B cell (primary cell): Measurements from ENCODE around the gene PIAS4. TPM values are rescaled to one million over a fixed set of nuclear protein-coding genes. Genes with fewer than 3 reads are reported as not detected.
"Not testable (repeated sequence)": the region's sequence is repeated elsewhere in the genome, so short reads cannot be mapped to it uniquely, and the experiment has no call there.

Experiments
- ATAC-seq: fragments of 200-7000 bp; cut with Tn5 transposase; one replicate; pipeline ENCODE4 v1.10.0; 2021; ENCODE audit warnings: low read depth, mild to moderate bottlenecking, moderate number of reproducible peaks, moderate library complexity
- CTCF ChIA-PET: fragments of 350-600 bp; sonication (Branson Sonifier 250); formaldehyde crosslinking; loops from one replicate; lab custom pipeline; 2021; ENCODE audit warnings: antibody characterized with exemption, inconsistent platforms; lab: Charles Lee
- POLR2A ChIA-PET: fragments of 350-600 bp; sonication (Branson Sonifier 250); formaldehyde crosslinking; loops from one replicate; lab custom pipeline; 2021; ENCODE audit warnings: antibody characterized with exemption; lab: Charles Lee
- DNase-seq: peaks from one replicate; pipeline ENCODE4 v3.0.0; 2013
- H2AFZ ChIP-seq: 2 replicates; pipeline ENCODE4 v1.6.1; 2012; ENCODE audit warnings: mild to moderate bottlenecking, low read depth, low read length; ENCODE audit not compliant: insufficient read depth, poor library complexity, severe bottlenecking
- H3K27ac ChIP-seq, 2 donors: 1 replicate in 1 of 2; 2 replicates in 1 of 2; pipeline ENCODE4 v1.5.1; 2012 to 2013; ENCODE audit warnings: low read length in 2 of 2, mild to moderate bottlenecking in 2 of 2, moderate library complexity in 1 of 2
- H3K27me3 ChIP-seq, 4 experiments: fragments of 200-600 bp in 1 of 4; sonication (generic) in 1 of 4; replicated peaks in 1 of 4; 1 replicate in 2 of 4; 2 replicates in 2 of 4; pipeline versions ENCODE4 v1.6.1 to v1.7.0; 2013 to 2016; ENCODE audit warnings: low read length in 3 of 4, mild to moderate bottlenecking in 2 of 4, mixed read lengths in 1 of 4, moderate library complexity in 1 of 4; ENCODE audit not compliant: insufficient read depth in 4 of 4, control insufficient read depth in 3 of 4; ENCODE audit errors: control extremely low read depth in 1 of 4
- H3K36me3 ChIP-seq, 2 experiments: replicated peaks in 1 of 2; 1 replicate in 1 of 2; 2 replicates in 1 of 2; pipeline versions ENCODE4 v1.6.1 to v1.7.1; 2013; ENCODE audit warnings: low read length in 1 of 2; ENCODE audit not compliant: insufficient read depth in 2 of 2, control insufficient read depth in 1 of 2; ENCODE audit errors: control extremely low read depth in 1 of 2, extremely low read depth in 1 of 2
- H3K4me1 ChIP-seq, 2 donors: fragments of 200-600 bp in 1 of 2; sonication (generic) in 1 of 2; 1 replicate in 1 of 2; 2 replicates in 1 of 2; pipeline versions ENCODE4 v1.5.1 to v1.6.1; 2013 to 2017; ENCODE audit warnings: low read length in 2 of 2; ENCODE audit not compliant: control insufficient read depth in 2 of 2, insufficient read depth in 2 of 2
- H3K4me2 ChIP-seq: replicated peaks from 2 replicates; pipeline ENCODE3; 2012; ENCODE audit warnings: mild to moderate bottlenecking, low read depth, low read length; ENCODE audit not compliant: poor library complexity, severe bottlenecking
- H3K4me3 ChIP-seq, 5 experiments: fragments of 200-600 bp in 1 of 5; sonication (generic) in 1 of 5; 1 replicate in 3 of 5; 2 replicates in 2 of 5; pipeline versions ENCODE4 v1.5.1 to v1.7.0; 2011 to 2016; ENCODE audit warnings: low read length in 4 of 5, mild to moderate bottlenecking in 4 of 5, low read depth in 2 of 5, control low read depth in 1 of 5, moderate library complexity in 1 of 5; ENCODE audit not compliant: insufficient read depth in 1 of 5; ENCODE audit errors: control extremely low read depth in 1 of 5, extremely low read depth in 1 of 5
- H3K79me2 ChIP-seq: fragments of 200-600 bp; sonication (generic); one replicate; pipeline ENCODE4 v1.6.0; 2016; ENCODE audit warnings: low read length; ENCODE audit not compliant: control insufficient read depth, insufficient read depth
- H3K9ac ChIP-seq: fragments of 200-600 bp; sonication (generic); 2 replicates; pipeline ENCODE4 v1.6.1; 2017; ENCODE audit warnings: mild to moderate bottlenecking, low read length, moderate library complexity
- H3K9me3 ChIP-seq, 3 donors: one replicate each; pipeline versions ENCODE4 v1.6.1 to v1.7.1; 2013; ENCODE audit warnings: low read length in 2 of 3; ENCODE audit not compliant: control insufficient read depth in 2 of 3, insufficient read depth in 1 of 3; ENCODE audit errors: control extremely low read depth in 1 of 3
- H4K20me1 ChIP-seq: 2 replicates; pipeline ENCODE4 v1.6.0; 2012; ENCODE audit warnings: mild to moderate bottlenecking, low read length; ENCODE audit not compliant: insufficient read depth, control insufficient read depth, poor library complexity, severe bottlenecking
- H3K27ac Mint-ChIP-seq: one replicate; pipeline ENCODE4 v1.8.0; 2021; ENCODE audit warnings: mixed read lengths
- H3K27me3 Mint-ChIP-seq: one replicate; pipeline ENCODE4 v1.8.0; 2021; ENCODE audit warnings: mixed read lengths
- H3K4me1 Mint-ChIP-seq: one replicate; pipeline ENCODE4 v1.8.0; 2021; ENCODE audit warnings: mixed read lengths
- H3K4me3 Mint-ChIP-seq: one replicate; pipeline ENCODE4 v1.8.0; 2021; ENCODE audit warnings: mixed read lengths
- H3K9me3 Mint-ChIP-seq: one replicate; pipeline ENCODE4 v1.8.0; 2022; ENCODE audit warnings: mixed read lengths; ENCODE audit not compliant: insufficient read depth
- CTCF ChIP-seq: fragments of 200-600 bp; IDR thresholded peaks from one replicate; pipeline ENCODE4 v1.8.0; 2022; ENCODE audit warnings: antibody characterized with exemption, mild to moderate bottlenecking
- EZH2 ChIP-seq: IDR thresholded peaks from 2 replicates; pipeline ENCODE4 v1.6.1; 2012; ENCODE audit warnings: borderline replicate concordance, low read depth, mild to moderate bottlenecking, moderate library complexity, low read length; ENCODE audit not compliant: insufficient read depth, poor library complexity, severe bottlenecking
- WGBS: methylation state at CpG from one replicate; pipeline ENCODE4 v1.1.5; 2013; ENCODE audit warnings: missing lambda C conversion rate; ENCODE audit not compliant: insufficient coverage; 5-methylcytosine and 5-hydroxymethylcytosine counted together
- intact Hi-C: fragments of 100-400 bp; cut with micrococcal nuclease; formaldehyde crosslinking; loops from one replicate; pipeline ENCODE4 v1.10.0; 2022
- polyA plus RNA-seq: library from polyadenylated mRNA; depleted of rRNA; stranded (reverse); fragments of >200 nt; gene quantifications from 2 replicates; pipeline ENCODE4 v1.2.3, GENCODE V29; 2012
- total RNA-seq, 2 donors: library from RNA; stranded (reverse); fragments of 120-200 nt in 1 of 2; gene quantifications; 1 replicate in 1 of 2; 2 replicates in 1 of 2; pipeline versions ENCODE4 v1.2.3 to v1.2.4, GENCODE V29; 2013 to 2022

PIAS4 gene
- total and polyA plus RNA-seq, 2 donors (not counting 1 experiment from before 2014, with no cell fraction given) = 13.7 to 56.8 TPM

DNA sequence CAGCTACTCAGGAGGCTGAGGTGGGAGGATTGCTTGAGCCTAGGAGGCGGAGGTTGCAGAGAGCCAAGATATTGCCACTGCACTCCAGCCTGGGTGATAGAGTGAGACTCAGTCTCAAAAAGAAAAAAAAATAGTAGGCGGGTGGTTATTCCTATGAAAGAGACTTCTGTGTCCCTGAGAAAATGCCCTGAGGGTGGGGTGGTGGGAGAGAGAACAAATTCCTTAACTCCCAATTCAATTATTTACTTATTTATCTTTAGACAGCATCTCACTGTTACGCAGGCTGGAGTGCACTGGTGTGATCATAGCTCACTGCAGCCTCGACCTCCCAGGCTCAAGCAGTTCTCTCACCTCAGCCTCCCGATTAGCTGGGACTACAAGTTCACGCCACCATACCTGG is 11.9 kb upstream of the PIAS4 start:
- no peak for ATAC-seq
- Histone ChIP-seq H3K36me3 (no peaks in the 10 kb centered on the region), H2AFZ (no peak overlapping the region), H3K9ac (no peak overlapping the region), H3K9me3 (no peaks in the 10 kb centered on the region), H3K4me1 (peaks cover 3 to 7% of the 10 kb centered on the region in 2 donors), H3K27ac (no peak overlapping the region), H3K79me2 (no peaks in the 10 kb centered on the region), H3K27me3 (no peaks in the 10 kb centered on the region), H3K4me2 (no peak overlapping the region), H4K20me1 (no peaks in the 10 kb centered on the region), H3K4me3 (no peak overlapping the region)
- Mint-ChIP-seq H3K4me3 (no peak overlapping the region), H3K4me1 (peaks cover 7% of the 10 kb centered on the region), H3K27me3 (no peaks in the 10 kb centered on the region), H3K27ac (no peak overlapping the region), H3K9me3 (no peaks in the 10 kb centered on the region)
- no peak for DNase-seq
- TF ChIP-seq CTCF = no peak
- TF ChIP-seq EZH2 = no peak
- ChIA-PET POLR2A (no interaction called here), CTCF (no interaction called here)
- WGBS = 94% methylated on average over 4 of the region's 6 CpGs
- intact Hi-C loops = no loop called here

DNA sequence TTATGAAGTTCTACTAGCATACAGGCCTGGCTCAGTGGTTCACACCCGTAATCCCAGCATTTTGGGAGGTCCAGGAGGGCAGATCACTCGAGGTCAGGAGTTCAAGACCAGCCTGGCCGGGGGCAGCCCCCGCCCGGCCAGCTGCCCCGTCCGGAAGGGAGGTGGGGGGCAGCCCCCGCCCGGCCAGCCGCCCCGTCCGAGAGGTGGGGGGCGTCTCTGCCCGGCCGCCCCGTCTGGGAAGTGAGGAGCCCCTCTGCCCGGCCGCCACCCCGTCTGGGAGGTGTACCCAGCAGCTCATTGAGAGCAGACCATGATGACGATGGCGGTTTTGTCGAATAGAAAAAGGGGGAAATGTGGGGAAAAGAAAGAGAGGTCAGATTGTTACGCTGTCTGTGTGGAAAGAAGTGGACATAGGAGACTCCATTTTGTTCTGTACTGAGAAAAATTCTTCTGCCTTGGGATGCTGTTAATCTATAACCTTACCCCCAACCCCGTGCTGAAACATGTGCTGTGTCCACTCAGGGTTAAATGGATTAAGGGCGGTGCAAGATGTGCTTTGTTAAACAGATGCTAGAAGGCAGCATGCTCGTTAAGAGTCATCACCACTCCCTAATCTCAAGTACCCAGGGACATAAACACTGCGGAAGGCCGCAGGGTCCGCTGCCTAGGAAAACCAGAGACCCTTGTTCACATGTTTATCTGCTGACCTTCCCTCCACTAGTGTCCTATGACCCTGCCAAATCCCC is 8.7 kb upstream of the PIAS4 start:
- POLR2A ChIA-PET, H3K36me3 ChIP-seq, H3K79me2 ChIP-seq, H3K4me2 ChIP-seq, H3K27ac ChIP-seq, H3K4me3 ChIP-seq, H3K27ac Mint-ChIP-seq, DNase-seq, ATAC-seq, H4K20me1 ChIP-seq, H3K27me3 Mint-ChIP-seq, H3K9me3 Mint-ChIP-seq, intact Hi-C loops, H3K4me3 Mint-ChIP-seq, H3K9me3 ChIP-seq, H3K9ac ChIP-seq, H3K4me1 Mint-ChIP-seq, H3K4me1 ChIP-seq, H3K27me3 ChIP-seq, H2AFZ ChIP-seq: not testable (repeated sequence)
- CTCF ChIA-PET = interaction anchor here (0.5 to 0.6 kb wide), 2 partner anchors 8 to 27 kb away, joined by 3 to 4 read pairs; no protein-coding TSS in a partner anchor
- WGBS = 94% methylated on average over 26 of the region's 29 CpGs

- H4K20me1 ChIP-seq, H2AFZ ChIP-seq, H3K9ac ChIP-seq, H3K27ac Mint-ChIP-seq, H3K4me3 Mint-ChIP-seq, H3K4me3 ChIP-seq, H3K9me3 ChIP-seq, H3K79me2 ChIP-seq, H3K9me3 Mint-ChIP-seq, DNase-seq, H3K4me1 ChIP-seq, H3K4me1 Mint-ChIP-seq, H3K27ac ChIP-seq, H3K4me2 ChIP-seq, H3K36me3 ChIP-seq, H3K27me3 Mint-ChIP-seq, ATAC-seq, H3K27me3 ChIP-seq, intact Hi-C loops: not testable (repeated sequence)
- WGBS = 100% methylated on average over 3 of the region's 5 CpGs
- CTCF ChIA-PET = interaction anchor here (1.4 to 2.4 kb wide), 2 partner anchors 13 to 139 kb away, joined by 5 to 8 read pairs; no protein-coding TSS in a partner anchor
- POLR2A ChIA-PET = interaction anchor here (0.7 to 0.8 kb wide), 2 partner anchors 16 to 65 kb away, joined by 9 to 14 read pairs; partner anchors contain the start of gene EEF2
These were observed 6.7 kb upstream of the PIAS4 start for GRCh38 chr19:4000798-4001197.
